GM21723 (cell line): ENCODE results near the gene MRM2.

Experiments used
- ATAC-seq: cut with Tn5 transposase; IDR thresholded peaks from one replicate; pipeline ENCODE4 v1.9.1; 2021; ENCODE audit warnings: mild to moderate bottlenecking, moderate library complexity; ENCODE audit not compliant: unreplicated experiment

MRM2 gene

GRCh38 chr7:2209146-2209960 is 32.7 kb downstream of the MRM2 start:
- peak; percentile 52 for ATAC-seq

- no peak for ATAC-seq
These were observed 33.3 kb downstream of the MRM2 start for GRCh38 chr7:2208712-2209111.

GRCh38 chr7:2205036-2205780 is 36.8 kb downstream of the MRM2 start:
- ATAC-seq = no peak

GRCh38 chr7:2204446-2204845 is 37.6 kb downstream of the MRM2 start:
- ATAC-seq = no peak

GRCh38 chr7:2203766-2204300 is 38.2 kb downstream of the MRM2 start:
- ATAC-seq = no peak

GRCh38 chr7:2202901-2203765 is 38.9 kb downstream of the MRM2 start:
- ATAC-seq = no peak

GRCh38 chr7:2202361-2202761 is 39.6 kb downstream of the MRM2 start:
- ATAC-seq = no peak

- ATAC-seq = no peak
These were observed 40.2 kb downstream of the MRM2 start for GRCh38 chr7:2201686-2202360.

- no peak for ATAC-seq
These were observed 40.9 kb downstream of the MRM2 start for GRCh38 chr7:2201128-2201527.

- ATAC-seq = no peak
These were observed 41.4 kb downstream of the MRM2 start for GRCh38 chr7:2200584-2200980.

GRCh38 chr7:2199956-2200583 is 41.9 kb downstream of the MRM2 start:
- ATAC-seq = no peak

GRCh38 chr7:2199528-2199927 is 42.5 kb downstream of the MRM2 start:
- ATAC-seq = no peak

- no peak for ATAC-seq
These were observed 43.2 kb downstream of the MRM2 start for GRCh38 chr7:2198760-2199159.

- ATAC-seq = no peak
These were observed 43.8 kb downstream of the MRM2 start for GRCh38 chr7:2198206-2198605.

GRCh38 chr7:2197436-2198155 is 44.4 kb downstream of the MRM2 start:
- no peak for ATAC-seq

GRCh38 chr7:2196381-2197378 is 45.3 kb downstream of the MRM2 start:
- ATAC-seq = no peak

GRCh38 chr7:2195400-2196246 is 46.4 kb downstream of the MRM2 start:
- no peak for ATAC-seq
